Keratinocyte (primary cell): ENCODE data around the gene UBR7.
"Not testable (repeated sequence)": the region's sequence is repeated elsewhere in the genome, so short reads cannot be mapped to it uniquely, and the experiment has no call there.

Experiments used
- CTCF ChIP-seq, 3 experiments: IDR thresholded peaks in 1 of 3; conservative IDR thresholded peaks in 1 of 3; optimal IDR thresholded peaks in 1 of 3; 2 replicates in 2 of 3; 3 replicates in 1 of 3; pipeline versions ENCODE3 to v1.5.1; 2011; ENCODE audit warnings: low read length in 3 of 3, mild to moderate bottlenecking in 3 of 3, moderate library complexity in 2 of 3, control low read depth in 1 of 3, inconsistent platforms in 1 of 3; ENCODE audit not compliant: insufficient read depth in 2 of 3; ENCODE audit errors: extremely low read depth in 1 of 3
- EZH2 ChIP-seq: IDR thresholded peaks from one replicate; pipeline ENCODE4 v1.6.1; 2012; ENCODE audit warnings: inconsistent platforms, mild to moderate bottlenecking, low read length, moderate library complexity

GRCh38 chr14:93158349-93158748 lies 48.7 kb upstream of the UBR7 start:
- TF ChIP-seq CTCF (optimal IDR thresholded peaks at IDR 0.05 in 1 of 3, IDR thresholded peaks at IDR 0.05 in 1 of 3, conservative IDR thresholded peaks at IDR 0.05 in 1 of 3; ENCODE audit: extremely low read depth in 1 of 3, insufficient read depth in 2 of 3, low read length in 3 of 3); EZH2: not testable (repeated sequence)
